Keratinocyte (primary cell): Measurements from ENCODE around the gene SELENOP.

Experiments used
- EZH2 ChIP-seq: IDR thresholded peaks from one replicate; pipeline ENCODE4 v1.6.1; 2012; ENCODE audit warnings: inconsistent platforms, mild to moderate bottlenecking, low read length, moderate library complexity
- TF ChIP-seq, protein P1 (sequence below), 3 experiments: IDR thresholded peaks in 1 of 3; conservative IDR thresholded peaks in 1 of 3; optimal IDR thresholded peaks in 1 of 3; 2 replicates in 2 of 3; 3 replicates in 1 of 3; pipeline versions ENCODE3 to v1.5.1; 2011; ENCODE audit warnings: low read length in 3 of 3, mild to moderate bottlenecking in 3 of 3, moderate library complexity in 2 of 3, control low read depth in 1 of 3, inconsistent platforms in 1 of 3; ENCODE audit not compliant: insufficient read depth in 2 of 3; ENCODE audit errors: extremely low read depth in 1 of 3

- TF ChIP-seq, protein P1, sequence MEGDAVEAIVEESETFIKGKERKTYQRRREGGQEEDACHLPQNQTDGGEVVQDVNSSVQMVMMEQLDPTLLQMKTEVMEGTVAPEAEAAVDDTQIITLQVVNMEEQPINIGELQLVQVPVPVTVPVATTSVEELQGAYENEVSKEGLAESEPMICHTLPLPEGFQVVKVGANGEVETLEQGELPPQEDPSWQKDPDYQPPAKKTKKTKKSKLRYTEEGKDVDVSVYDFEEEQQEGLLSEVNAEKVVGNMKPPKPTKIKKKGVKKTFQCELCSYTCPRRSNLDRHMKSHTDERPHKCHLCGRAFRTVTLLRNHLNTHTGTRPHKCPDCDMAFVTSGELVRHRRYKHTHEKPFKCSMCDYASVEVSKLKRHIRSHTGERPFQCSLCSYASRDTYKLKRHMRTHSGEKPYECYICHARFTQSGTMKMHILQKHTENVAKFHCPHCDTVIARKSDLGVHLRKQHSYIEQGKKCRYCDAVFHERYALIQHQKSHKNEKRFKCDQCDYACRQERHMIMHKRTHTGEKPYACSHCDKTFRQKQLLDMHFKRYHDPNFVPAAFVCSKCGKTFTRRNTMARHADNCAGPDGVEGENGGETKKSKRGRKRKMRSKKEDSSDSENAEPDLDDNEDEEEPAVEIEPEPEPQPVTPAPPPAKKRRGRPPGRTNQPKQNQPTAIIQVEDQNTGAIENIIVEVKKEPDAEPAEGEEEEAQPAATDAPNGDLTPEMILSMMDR (optimal IDR thresholded peaks at IDR 0.05 in 1 of 3, IDR thresholded peaks at IDR 0.05 in 1 of 3, conservative IDR thresholded peaks at IDR 0.05 in 1 of 3; ENCODE audit: extremely low read depth in 1 of 3, insufficient read depth in 2 of 3, low read length in 3 of 3) = no peak
- no peak for TF ChIP-seq EZH2
These were observed 39.8 kb upstream of the SELENOP start for GRCh38 chr5:42851481-42851880.
